AG09319 (cell line): ENCODE results near the gene CTU2.

Experiments
- DNase-seq: peaks from one replicate; pipeline ENCODE4 v3.0.0-alpha.2; 2010; ENCODE audit warnings: low read depth; ENCODE audit errors: extremely low read depth
- CTCF ChIP-seq: IDR thresholded peaks from 2 replicates; pipeline ENCODE4 v1.5.1; 2011; ENCODE audit warnings: low read depth, mild to moderate bottlenecking, inconsistent platforms, low read length, moderate library complexity

CTU2 gene

GRCh38 chr16:88716601-88717001 is 10.3 kb downstream of the CTU2 start:
- no peak for DNase-seq
- TF ChIP-seq CTCF: no peak

GRCh38 chr16:88718178-88718577 is 11.9 kb downstream of the CTU2 start:
- TF ChIP-seq CTCF: no peak
- DNase-seq: no peak

GRCh38 chr16:88719267-88719932 is 13.1 kb downstream of the CTU2 start:
- no peak for DNase-seq
- no peak for TF ChIP-seq CTCF

GRCh38 chr16:88719933-88720296 is 13.6 kb downstream of the CTU2 start:
- no peak for TF ChIP-seq CTCF

GRCh38 chr16:88720396-88720970 is 14.2 kb downstream of the CTU2 start:
- DNase-seq: no peak
- no peak for TF ChIP-seq CTCF

More at GRCh38 chr16:88719933-88720296, 13.6 kb downstream of the CTU2 start:
- no peak for DNase-seq

GRCh38 chr16:88721236-88721635 is 14.9 kb downstream of the CTU2 start:
- no peak for TF ChIP-seq CTCF
- DNase-seq: no peak

- DNase-seq: no peak
- TF ChIP-seq CTCF: no peak
Measured at GRCh38 chr16:88721815-88722755, 15.8 kb downstream of the CTU2 start.
